Cardiac muscle cell (in vitro differentiated cells and primary cell): ENCODE data around the gene POLR2J3. TPM values are rescaled to one million over a fixed set of nuclear protein-coding genes. Genes with fewer than 3 reads are reported as not detected.
"Not testable (repeated sequence)": the region's sequence is repeated elsewhere in the genome, so short reads cannot be mapped to it uniquely, and the experiment has no call there.

ENCODE experiments used
- DNase-seq, 2 donors: peaks; one replicate each; pipeline versions ENCODE4 v3.0.0 to v3.0.0-alpha.2; 2010 to 2017; ENCODE audit warnings: low read depth in 1 of 2, low spot score in 1 of 2
- H3K27ac ChIP-seq: fragments of 200-600 bp; sonication (generic); 2 replicates; pipeline ENCODE4 v1.5.1; 2016
- H3K27me3 ChIP-seq: fragments of 200-600 bp; sonication (generic); 2 replicates; pipeline ENCODE4 v1.6.0; 2016; ENCODE audit warnings: control low read depth
- H3K36me3 ChIP-seq: fragments of 200-600 bp; sonication (generic); 2 replicates; pipeline ENCODE4 v1.5.1; 2016; ENCODE audit warnings: control low read depth
- H3K4me1 ChIP-seq: fragments of 200-600 bp; sonication (generic); 2 replicates; pipeline ENCODE4 v1.8.1; 2017; ENCODE audit warnings: low read depth, mild to moderate bottlenecking, mixed run types
- H3K4me3 ChIP-seq: fragments of 200-600 bp; sonication (generic); 2 replicates; pipeline ENCODE4 v1.5.1; 2016; ENCODE audit warnings: mild to moderate bottlenecking
- H3K9me3 ChIP-seq: fragments of 200-600 bp; sonication (generic); 2 replicates; pipeline ENCODE4 v1.5.1; 2017; ENCODE audit warnings: low read depth, mild to moderate bottlenecking, control low read depth
- CTCF ChIP-seq: IDR thresholded peaks from 2 replicates; pipeline ENCODE4 v1.5.1; 2012; ENCODE audit warnings: low read depth, mild to moderate bottlenecking, low read length
- polyA plus RNA-seq: library from polyadenylated mRNA; unstranded; fragments of >200 nt; fragmentation: Nextera tagmentation; extraction: Ambion mirVana; gene quantifications from 2 replicates; pipeline ENCODE4 v1.2.1, GENCODE V29; 2016
- total RNA-seq: library from RNA; depleted of rRNA; stranded (reverse); fragments of >200 nt; gene quantifications from 2 replicates; pipeline ENCODE4 v1.2.3, GENCODE V29; 2016

The POLR2J3 gene
- total RNA-seq (21.5 and 50.3 TPM in 2 replicates), polyA plus RNA-seq (152 and 153 TPM in 2 replicates)

DNA sequence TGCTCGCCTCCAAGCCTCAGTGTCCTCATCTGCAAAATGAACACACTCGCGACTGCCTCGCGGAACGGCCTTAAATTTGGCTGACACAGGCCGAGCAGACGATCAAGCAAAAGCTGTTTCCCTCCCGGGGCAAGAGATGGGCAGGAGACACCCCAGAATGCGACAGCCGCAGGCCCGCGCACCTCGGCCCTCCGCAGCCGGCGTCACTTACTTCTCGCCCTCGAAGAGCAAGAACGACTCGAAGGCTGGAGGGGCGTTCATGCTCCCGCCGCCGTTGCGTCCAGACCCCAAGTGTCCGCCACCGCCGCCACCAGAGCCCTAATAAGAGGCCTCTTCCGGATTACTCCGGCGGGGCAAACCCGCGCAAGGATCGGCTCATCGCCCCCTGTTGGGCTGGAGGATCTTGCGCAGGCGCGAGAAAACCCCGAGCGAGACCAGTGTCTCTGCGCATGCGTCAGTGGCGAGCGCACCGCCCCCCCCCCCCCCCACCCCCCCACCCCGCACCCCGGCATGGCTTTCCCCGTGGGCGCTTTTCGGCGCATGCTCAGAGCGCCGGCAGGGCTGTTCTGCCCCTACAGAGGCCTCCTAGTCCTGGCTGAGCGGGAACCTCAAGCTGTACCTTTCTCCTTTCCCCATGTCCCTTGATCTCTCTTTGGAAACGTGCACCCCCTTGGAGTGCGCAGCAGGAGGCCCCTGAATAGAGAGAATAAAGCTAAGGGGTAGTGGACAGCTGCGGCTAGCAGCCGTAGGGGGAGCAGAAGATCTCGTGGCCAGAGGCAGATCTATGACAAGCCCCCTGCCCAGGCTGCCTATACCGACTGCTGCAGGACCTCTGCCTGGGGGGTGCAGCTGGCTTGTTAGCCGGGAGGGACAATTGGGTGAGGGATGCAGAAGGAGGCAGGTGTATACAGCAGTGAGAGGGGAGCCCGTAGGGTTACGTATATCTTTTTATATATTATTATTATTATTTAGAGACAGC is at the start of gene POLR2J3:
Gene POLR2J3, minus strand, starts transcription at position 323 of the 979 bp plus-strand sequence. Its CDS starts 62 bp downstream, at position 261.
- not testable (repeated sequence) for H3K36me3 ChIP-seq, H3K9me3 ChIP-seq, H3K27me3 ChIP-seq, H3K4me1 ChIP-seq
- peak; percentile 30 for TF ChIP-seq CTCF
- H3K27ac ChIP-seq, result peak within 1 kb of the TSS; percentile 44
- H3K4me3 ChIP-seq, result peak within 1 kb of the TSS; percentile 52
- peak; percentile 89 to 97 for DNase-seq

DNA sequence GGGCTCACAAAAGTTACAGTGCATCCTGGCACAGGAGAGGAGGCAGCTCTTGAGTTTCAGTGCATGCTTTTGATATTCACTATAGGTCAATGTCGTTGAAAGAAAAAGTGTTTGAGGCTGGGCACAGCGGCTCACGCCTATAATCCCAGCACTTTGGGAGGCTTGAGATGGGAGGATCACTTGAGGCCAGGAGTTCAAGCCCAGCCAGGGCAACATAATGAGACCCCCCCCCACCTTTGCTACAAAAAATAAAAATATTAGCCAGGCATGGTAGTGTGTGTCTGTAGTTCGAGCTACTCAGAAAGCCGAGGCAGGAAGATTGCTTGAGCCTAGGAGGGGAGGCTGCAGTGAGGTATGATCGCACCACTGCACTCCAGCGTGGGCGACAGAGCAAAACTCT is 45.7 kb upstream of the POLR2J3 start:
- H3K9me3 ChIP-seq, H3K4me1 ChIP-seq, H3K27ac ChIP-seq, H3K4me3 ChIP-seq, DNase-seq, H3K27me3 ChIP-seq, H3K36me3 ChIP-seq: not testable (repeated sequence)

GRCh38 chr7:102616507-102617125 is 44.2 kb upstream of the POLR2J3 start, which contains the start of gene RASA4:
TSS of gene RASA4 (minus strand) at chr7:102616756. CDS start at chr7:102616689, 67 bp downstream.
- H3K9me3 ChIP-seq, H3K27ac ChIP-seq, H3K4me1 ChIP-seq, H3K27me3 ChIP-seq, H3K36me3 ChIP-seq: not testable (repeated sequence)
- peak in 1 of 2 donors; percentile 67 for DNase-seq
- peak within 1 kb of the TSS; percentile 45 for H3K4me3 ChIP-seq

DNA sequence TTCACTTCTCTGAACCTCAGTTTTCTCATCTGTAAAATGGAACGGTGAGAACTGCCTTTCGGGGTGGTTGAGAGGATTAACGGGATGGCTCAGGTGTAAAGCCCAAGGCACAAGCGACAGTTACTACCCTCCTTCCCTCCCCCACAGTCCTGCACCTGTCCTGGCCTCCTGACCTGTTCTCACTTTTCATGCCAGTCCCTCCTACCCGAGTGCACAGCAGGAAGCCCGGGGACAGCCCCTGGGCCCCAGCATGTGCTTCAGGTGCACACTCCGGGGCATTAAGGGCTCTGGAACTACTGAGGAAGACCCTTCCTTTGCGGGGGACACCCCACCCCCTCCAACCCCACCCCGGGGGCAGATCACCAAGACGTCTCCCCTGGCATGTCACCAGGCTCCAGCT is 43.5 kb upstream of the POLR2J3 start:
- H3K27ac ChIP-seq, H3K4me3 ChIP-seq, DNase-seq, H3K9me3 ChIP-seq, H3K36me3 ChIP-seq, H3K4me1 ChIP-seq, H3K27me3 ChIP-seq: not testable (repeated sequence)

GRCh38 chr7:102614873-102615272 is 42.5 kb upstream of the POLR2J3 start:
- H3K36me3 ChIP-seq, H3K4me3 ChIP-seq, H3K4me1 ChIP-seq, DNase-seq, H3K27ac ChIP-seq, H3K9me3 ChIP-seq, H3K27me3 ChIP-seq: not testable (repeated sequence)

DNA sequence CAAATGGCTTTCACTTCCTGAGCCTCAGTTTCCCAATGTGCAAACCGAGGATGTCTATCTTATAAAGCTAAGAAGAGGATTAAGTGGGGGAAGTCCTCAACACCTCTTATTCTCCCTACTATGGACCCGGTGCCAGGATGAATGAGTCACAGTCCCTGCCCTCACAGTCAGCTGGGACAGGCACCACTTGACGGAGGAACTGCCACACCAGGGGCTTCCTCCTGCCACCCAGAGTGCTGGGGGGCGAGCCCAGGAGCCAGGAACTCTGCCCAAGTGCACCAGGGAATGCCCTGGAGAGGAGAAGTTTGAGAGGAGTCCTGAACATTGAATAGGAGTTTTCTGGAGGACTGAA is 41.9 kb upstream of the POLR2J3 start:
- H3K4me1 ChIP-seq, H3K27me3 ChIP-seq, H3K9me3 ChIP-seq, H3K27ac ChIP-seq, H3K4me3 ChIP-seq, H3K36me3 ChIP-seq, DNase-seq: not testable (repeated sequence)

GRCh38 chr7:102613575-102614345 is 41.4 kb upstream of the POLR2J3 start:
- H3K36me3 ChIP-seq, H3K27me3 ChIP-seq, H3K4me3 ChIP-seq, H3K9me3 ChIP-seq, H3K4me1 ChIP-seq, H3K27ac ChIP-seq, DNase-seq: not testable (repeated sequence)

- not testable (repeated sequence) for H3K36me3 ChIP-seq, H3K27ac ChIP-seq, H3K4me1 ChIP-seq, H3K9me3 ChIP-seq, H3K27me3 ChIP-seq, H3K4me3 ChIP-seq
- peak in 1 of 2 donors; percentile 39 for DNase-seq
These were observed 39.4 kb upstream of the POLR2J3 start for GRCh38 chr7:102611675-102612325.

DNA sequence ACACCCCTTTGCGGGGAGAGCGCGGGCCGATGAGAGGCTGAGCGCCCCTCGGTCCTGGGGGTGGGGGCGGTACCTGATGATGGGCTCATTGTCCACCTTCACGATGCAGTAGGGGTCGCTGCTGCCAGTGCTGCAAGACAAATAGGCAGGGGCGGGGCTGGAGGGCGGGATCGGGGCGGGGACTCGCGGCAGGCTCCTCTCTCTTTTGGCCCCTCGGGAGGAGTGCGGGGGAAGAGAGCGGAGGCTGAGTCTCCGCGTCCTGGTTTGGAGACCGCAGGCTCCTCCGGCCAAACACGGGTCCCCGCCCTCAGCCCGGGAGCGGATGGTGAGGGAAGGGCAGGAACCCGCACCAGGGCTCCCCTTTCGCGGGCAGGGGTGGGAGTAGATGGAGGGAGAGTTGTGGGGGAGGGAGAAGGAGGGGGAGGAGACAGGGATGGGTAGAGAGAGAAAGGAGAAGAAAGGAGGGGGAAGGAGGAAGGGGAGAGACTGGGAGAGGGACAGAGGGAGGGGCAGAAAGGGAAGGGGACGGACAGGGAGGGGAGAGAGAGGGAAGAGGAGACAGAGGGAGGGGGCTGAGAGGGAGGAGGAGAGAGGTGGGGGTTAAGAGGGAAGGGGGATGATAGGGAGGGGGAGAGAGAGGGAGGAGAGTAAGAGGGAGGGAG is 38.8 kb upstream of the POLR2J3 start:
- H3K9me3 ChIP-seq, DNase-seq, H3K27me3 ChIP-seq, H3K4me1 ChIP-seq, H3K4me3 ChIP-seq, H3K36me3 ChIP-seq, H3K27ac ChIP-seq: not testable (repeated sequence)

GRCh38 chr7:102610441-102610840 is 38.1 kb upstream of the POLR2J3 start:
- H3K4me1 ChIP-seq, H3K9me3 ChIP-seq, DNase-seq, H3K27me3 ChIP-seq, H3K4me3 ChIP-seq, H3K27ac ChIP-seq, H3K36me3 ChIP-seq: not testable (repeated sequence)

DNA sequence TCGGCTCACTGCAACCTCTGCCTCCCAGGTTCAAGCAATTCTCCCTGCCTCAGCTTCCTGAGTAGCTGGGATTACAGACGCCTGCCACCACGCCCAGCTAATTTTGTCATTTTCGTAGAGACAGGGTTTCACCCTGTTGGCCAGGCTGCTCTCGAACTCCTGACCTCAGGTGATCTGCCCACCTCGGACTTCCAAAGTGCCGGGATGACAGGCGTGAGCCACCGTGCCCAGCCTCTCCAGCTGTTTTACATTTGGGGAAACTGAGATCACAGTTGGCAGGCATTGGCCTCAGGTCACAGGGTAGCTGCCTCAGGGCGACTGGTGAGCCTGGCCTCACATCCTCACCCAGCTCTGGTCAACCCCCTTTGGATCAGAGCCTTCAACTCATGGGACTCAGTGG is 37.4 kb upstream of the POLR2J3 start:
- H3K27me3 ChIP-seq, H3K9me3 ChIP-seq, H3K4me3 ChIP-seq, DNase-seq, H3K4me1 ChIP-seq, H3K27ac ChIP-seq, H3K36me3 ChIP-seq: not testable (repeated sequence)

DNA sequence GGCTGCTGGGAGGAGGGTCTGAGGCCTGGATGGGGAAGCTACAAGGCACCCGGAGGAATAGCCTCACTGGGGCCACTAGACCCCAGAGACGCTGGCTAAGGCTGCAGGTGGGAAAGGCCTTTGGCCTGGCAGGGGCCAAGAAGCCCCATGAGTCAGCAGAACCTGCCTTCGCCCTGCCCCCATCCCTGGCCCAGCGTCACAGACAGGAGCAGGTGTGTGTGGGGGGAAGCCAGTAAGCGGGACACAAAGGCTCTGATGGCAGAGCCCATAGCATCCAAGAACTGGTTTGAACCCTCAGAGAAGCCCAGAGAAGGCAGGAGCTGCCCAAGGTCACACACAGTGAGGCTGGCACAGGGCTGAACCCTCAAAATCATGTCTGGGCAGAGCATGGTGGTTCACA is 34.5 kb upstream of the POLR2J3 start:
- not testable (repeated sequence) for H3K27ac ChIP-seq, H3K9me3 ChIP-seq, H3K36me3 ChIP-seq, H3K4me3 ChIP-seq, H3K4me1 ChIP-seq, DNase-seq, H3K27me3 ChIP-seq
